SHP77 (cell line): ENCODE data around the gene KIF26B.
"Not testable (repeated sequence)": the region's sequence is repeated elsewhere in the genome, so short reads cannot be mapped to it uniquely, and the experiment has no call there.

Experiments used
- DNase-seq, 2 experiments: peaks; one replicate each; lab custom pipeline; 2025; lab: John Stamatoyannopoulos, UW

KIF26B gene

GRCh38 chr1:245279346-245279745 lies 124.6 kb downstream of the KIF26B start:
- DNase-seq, result no peak

DNA sequence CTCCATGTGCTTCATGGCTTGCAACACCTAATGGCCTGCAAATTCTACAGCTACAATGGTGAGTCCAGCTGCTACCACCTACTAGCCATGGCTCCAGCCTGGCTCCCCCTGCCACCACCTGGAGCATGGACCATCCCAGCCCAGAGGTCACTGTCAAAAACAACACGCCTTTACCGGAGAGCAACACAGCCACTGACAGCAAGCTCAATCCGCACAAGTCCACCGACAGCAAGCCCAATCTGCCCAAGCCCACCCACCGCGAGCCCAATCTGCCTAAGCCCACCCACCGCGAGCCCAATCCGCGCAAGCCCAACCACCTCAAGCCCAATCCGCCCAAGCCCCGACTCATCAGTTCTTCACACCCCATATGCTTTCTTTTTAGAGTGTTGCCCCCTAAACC lies 128.2 kb downstream of the KIF26B start:
- DNase-seq, result no peak

GRCh38 chr1:245285168-245285567 lies 130.4 kb downstream of the KIF26B start:
- no peak for DNase-seq

GRCh38 chr1:245288796-245289195 lies 134.0 kb downstream of the KIF26B start:
- no peak for DNase-seq

- no peak for DNase-seq
These were observed 136.1 kb downstream of the KIF26B start for GRCh38 chr1:245290836-245291235.

DNA sequence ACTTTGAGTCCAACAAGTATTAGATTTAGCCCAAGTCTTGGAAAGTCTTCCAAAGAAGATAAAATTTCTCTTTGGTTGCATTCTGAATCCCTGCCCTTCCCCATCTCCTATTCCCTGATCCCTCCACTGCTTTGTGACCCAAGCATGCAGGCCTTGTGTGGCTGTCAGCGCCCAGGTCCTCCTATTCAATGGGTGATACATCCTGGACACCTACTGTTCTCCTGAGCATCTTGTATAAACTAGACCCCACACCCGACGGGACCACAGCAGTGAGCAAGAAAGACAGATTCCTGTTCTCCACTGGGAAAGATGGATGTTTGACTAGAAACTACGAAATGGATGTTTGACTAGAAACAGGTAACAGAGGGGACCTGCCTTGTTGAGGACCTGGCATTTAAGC lies 136.6 kb downstream of the KIF26B start:
- DNase-seq, result no peak

- DNase-seq, result no peak
These were observed 137.4 kb downstream of the KIF26B start for GRCh38 chr1:245292141-245292540.

- no peak for DNase-seq
These were observed 137.8 kb downstream of the KIF26B start for GRCh38 chr1:245292553-245292952.

DNA sequence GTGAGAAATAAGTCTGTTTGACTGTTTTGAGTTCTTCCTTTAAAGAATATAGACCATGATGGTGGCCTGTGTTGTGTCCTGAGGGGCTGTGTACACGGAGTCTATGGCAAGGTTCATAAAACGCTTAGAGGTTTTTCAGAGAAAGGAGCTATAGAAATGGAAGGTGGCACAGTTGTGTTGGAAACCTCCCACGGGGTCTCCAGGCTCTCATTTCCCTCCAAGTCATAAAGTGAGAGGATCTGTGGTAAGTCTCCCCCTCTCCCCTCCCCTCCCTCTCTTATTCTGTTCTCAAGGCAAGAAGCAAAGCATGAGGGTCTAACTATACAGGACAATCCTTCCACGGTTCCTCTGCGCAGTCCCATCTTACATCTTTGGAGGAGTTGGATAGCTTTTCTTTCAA lies 139.2 kb downstream of the KIF26B start:
- no peak for DNase-seq

GRCh38 chr1:245298781-245299180 lies 144.0 kb downstream of the KIF26B start:
- DNase-seq, result no peak

- no peak for DNase-seq
These were observed 146.4 kb downstream of the KIF26B start for GRCh38 chr1:245301162-245301580.

DNA sequence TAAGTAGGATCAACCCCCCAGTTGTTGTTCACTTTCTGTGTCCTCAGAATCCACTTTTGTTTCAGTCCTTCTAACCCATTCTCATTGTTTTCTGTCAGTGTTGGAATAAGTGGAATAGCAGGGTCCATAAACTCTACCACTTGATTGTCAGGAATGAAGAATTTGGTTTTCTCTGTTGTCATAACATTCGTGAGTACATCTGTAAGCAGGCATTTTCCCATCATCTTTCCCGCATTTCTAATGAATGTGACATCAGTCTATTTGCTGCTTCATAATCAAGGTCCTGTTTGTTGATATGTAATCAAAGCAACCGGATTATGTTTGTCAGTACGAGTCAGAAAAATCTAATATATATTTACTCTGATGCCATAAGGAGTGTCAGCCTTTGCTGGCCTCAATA lies 147.1 kb downstream of the KIF26B start:
- no peak for DNase-seq

DNA sequence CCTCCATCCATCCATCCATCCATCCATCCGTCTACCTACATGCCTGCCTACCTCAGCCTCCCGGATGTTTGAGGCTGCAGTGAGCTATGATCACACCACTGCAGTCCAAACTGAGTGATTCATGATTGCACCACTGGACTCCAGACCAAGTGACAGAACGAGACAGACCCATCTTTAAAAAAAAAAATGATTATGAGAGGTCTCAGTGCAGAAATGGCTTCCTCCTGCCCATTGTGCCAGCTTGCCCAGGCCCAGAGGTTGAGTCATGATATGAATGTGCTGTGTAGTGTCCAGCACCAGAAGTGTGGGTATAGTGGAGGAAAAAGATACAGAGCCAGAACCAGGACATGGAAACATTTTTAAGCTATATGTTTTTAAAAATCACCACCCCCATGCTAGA lies 149.9 kb downstream of the KIF26B start:
- no peak for DNase-seq

DNA sequence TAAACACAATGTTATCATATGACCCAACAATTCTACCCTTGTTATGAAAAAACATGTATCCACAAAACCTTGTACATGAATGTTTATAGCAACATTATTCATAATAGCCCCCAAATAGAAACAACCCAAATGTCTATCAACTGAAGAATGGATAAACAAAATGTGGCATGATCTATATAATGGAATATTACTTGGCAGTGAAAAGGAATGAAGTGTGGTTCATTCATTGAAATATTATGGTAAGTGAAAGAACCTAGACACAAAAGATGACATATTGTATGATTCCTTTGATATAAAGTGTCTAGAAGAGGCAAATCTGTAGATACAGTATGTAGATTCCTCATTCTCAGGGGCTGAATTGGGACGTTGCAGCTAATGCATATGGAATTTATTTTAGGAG lies 151.2 kb downstream of the KIF26B start:
- DNase-seq, result no peak

- DNase-seq, result no peak
These were observed 152.0 kb downstream of the KIF26B start for GRCh38 chr1:245306628-245307410.

GRCh38 chr1:245310571-245311531 lies 156.1 kb downstream of the KIF26B start:
- no peak for DNase-seq

DNA sequence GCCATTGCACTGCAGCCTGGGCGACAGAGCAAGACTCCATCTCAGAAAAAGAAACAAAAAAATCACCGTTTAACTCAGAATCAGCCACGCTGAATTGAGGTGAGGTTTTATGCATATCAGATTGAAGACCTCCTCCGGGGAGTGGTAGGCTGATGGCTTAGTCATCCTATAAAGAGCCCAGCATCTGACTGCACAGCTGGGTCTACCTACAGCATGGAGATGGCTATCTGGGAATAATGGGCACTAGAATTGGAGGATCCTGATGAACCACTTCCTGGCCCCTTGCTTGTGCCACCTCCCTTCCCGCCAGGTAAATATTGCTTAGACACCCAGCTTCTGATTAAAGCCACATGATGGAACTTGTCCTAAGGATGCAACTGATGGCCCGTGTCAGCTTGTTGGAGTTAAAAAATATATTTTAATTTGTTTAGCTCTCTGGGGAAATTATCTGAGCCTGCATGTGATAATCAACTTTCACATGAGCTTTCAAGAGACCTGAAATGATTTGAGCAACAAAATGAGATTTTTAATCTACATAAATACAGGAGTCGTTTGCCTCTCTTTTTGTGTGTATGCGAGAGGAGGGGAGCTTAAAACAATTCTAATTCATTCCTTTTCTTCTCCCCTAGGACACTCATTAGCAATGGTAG lies 157.2 kb downstream of the KIF26B start:
- DNase-seq, result no peak

DNA sequence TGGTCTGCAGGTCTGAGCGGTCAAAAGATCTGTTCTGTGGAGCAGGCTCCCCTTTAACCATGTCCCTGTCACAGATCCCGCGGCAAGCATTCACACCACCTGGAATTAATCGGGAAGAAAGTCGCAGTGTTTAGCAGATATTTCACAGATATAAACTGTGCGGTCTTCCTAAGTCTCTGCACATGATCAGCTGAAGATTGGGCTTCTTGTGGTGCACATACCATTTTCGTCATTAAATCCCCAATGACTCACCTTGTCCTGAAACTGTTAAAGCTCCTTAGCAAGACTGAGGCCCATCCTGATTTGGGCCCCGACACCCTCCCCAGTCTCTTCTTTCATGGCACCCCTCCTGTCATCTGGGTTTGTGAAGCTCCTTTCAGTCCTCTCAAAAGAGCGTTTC lies 158.8 kb downstream of the KIF26B start:
- no peak for DNase-seq

GRCh38 chr1:245316784-245317183 lies 162.0 kb downstream of the KIF26B start:
- no peak for DNase-seq

DNA sequence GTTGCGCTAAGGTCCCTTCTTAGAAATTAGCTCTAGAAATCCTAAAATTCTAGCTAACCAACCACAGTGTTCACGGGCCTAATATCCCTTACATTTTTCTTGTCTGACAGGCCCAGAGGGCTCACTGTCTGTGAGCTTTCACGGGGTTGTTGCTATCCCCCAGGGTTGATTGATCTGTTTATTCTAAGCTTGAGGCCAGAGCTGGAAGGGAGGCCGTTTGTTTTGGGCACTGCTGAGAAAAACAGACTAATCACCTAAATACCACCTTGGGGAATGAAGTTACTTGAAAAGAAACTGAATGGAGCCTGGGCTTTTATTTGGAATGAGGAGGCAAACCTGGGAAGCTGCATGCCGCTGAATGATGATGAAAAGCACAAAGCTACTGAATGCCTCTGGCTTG lies 162.4 kb downstream of the KIF26B start:
- no peak for DNase-seq

DNA sequence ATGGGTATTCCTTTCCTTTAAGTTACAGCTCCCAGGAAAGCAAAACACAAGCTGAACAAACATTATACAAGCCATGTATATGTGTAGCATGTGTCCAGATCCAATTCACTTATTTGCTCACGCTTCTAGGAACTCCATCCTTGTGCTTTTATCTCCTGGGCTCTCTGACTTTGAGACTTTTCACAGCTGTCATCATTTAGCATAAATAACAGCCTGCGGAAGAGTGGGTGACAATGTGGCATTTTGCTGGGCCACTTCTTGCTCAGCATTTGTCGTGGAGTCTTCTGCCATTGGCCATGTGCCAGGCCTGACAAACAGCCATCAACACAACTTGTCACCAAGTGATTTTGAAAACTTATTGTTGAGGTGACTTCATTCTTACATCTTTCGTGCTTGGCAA lies 164.3 kb downstream of the KIF26B start:
- DNase-seq, result peak; percentile 55 to 63

GRCh38 chr1:245322673-245323072 lies 167.9 kb downstream of the KIF26B start:
- DNase-seq, result no peak

DNA sequence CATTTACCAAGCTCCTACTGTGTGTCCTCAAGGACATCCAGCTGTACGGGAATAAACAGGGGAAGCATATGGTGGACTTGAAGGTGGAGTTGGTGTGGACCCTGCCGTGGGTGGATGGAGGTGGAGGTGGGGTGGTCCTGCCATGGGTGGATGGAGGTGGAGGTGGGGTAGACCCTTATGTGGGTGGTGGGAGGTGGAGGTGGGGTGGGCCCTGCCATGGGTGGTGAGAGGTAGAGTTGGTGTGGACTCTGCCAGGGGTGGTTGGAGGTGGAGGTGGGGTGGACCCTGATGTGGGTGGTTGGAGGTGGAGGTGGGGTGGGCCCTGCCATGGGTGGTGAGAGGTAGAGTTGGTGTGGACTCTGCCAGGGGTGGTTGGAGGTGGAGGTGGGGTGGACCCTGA lies 169.0 kb downstream of the KIF26B start:
- not testable (repeated sequence) for DNase-seq
